ENCODE measurements around the gene SNX25.

GRCh38 chr4:185364886-185365285 lies 155.5 kb downstream of the SNX25 start:
- TF ChIP-seq CTCF (IDR thresholded peaks at IDR 0.05 in 4 of 5, conservative IDR thresholded peaks at IDR 0.05 in 1 of 5) (no peak), POLR2A (IDR thresholded peaks at IDR 0.05) (no peak)

Data from gastrocnemius medialis (tissue), 4 donors.